Left renal pelvis (tissue), 4 donors: ENCODE measurements around the gene IGFBP4. TPM values are rescaled to one million over a fixed set of nuclear protein-coding genes. Genes with fewer than 3 reads are reported as not detected.
"Not testable (repeated sequence)": the region's sequence is repeated elsewhere in the genome, so short reads cannot be mapped to it uniquely, and the experiment has no call there.

ENCODE experiments used
- DNase-seq, 4 donors: peaks; one replicate each; pipeline ENCODE4 v3.0.0-alpha.2; 2013; ENCODE audit warnings: low read depth in 4 of 4, low spot score in 3 of 4
- polyA plus RNA-seq, 4 donors: library from polyadenylated mRNA; unstranded; fragments of 120-200 nt; gene quantifications; one replicate each; pipeline ENCODE4 v1.2.1, GENCODE V29; 2013; ENCODE audit not compliant: insufficient read length in 4 of 4

Gene IGFBP4
- polyA plus RNA-seq, result 100 to 1,000 TPM; 297 to 669 (median 378) TPM

DNA sequence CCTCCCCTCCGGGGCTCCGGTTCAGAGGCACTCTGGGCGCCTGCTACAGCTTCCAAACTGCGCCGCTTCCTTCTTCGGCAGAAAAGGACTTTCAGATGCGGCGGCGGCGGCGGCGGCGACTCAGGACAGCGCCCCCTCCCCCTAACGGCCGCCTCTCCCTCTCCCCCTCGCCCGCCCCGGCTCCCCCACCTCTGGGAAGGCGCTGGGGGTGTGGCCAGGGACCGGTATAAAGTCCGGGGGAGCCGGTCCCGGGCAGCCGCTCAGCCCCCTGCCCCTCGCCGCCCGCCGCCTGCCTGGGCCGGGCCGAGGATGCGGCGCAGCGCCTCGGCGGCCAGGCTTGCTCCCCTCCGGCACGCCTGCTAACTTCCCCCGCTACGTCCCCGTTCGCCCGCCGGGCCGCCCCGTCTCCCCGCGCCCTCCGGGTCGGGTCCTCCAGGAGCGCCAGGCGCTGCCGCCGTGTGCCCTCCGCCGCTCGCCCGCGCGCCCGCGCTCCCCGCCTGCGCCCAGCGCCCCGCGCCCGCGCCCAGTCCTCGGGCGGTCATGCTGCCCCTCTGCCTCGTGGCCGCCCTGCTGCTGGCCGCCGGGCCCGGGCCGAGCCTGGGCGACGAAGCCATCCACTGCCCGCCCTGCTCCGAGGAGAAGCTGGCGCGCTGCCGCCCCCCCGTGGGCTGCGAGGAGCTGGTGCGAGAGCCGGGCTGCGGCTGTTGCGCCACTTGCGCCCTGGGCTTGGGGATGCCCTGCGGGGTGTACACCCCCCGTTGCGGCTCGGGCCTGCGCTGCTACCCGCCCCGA is at the start of gene IGFBP4:
Gene IGFBP4, plus strand, starts transcription at position 255 of the 792 bp plus-strand sequence. Its CDS starts 286 bp downstream, at position 541.
- no peak for DNase-seq

- DNase-seq, result no peak
Observed at GRCh38 chr17:40399185-40399584, 44.1 kb upstream of the IGFBP4 start.

- DNase-seq, result no peak
Observed at GRCh38 chr17:40402668-40403067, 40.6 kb upstream of the IGFBP4 start.

DNA sequence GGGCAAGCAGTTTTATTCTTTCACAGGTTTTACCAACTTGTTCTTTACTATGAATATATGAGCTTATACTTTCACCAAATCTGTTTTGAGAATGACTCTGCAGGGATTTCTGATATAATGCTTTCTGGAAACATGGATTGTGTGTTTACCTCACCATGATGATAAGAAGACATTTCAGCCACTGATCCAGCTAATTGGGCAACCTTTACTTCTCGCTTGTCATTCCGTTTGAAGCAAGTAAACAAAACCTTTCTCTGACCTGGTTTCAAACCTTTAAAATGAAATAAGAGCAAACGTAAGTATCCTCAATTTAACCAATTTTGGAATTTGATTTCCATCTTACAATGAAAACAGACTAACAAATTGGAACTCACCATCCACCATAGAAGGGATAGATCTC is 39.2 kb upstream of the IGFBP4 start:
- DNase-seq, result no peak

- no peak for DNase-seq
Observed at GRCh38 chr17:40407460-40407859, 35.8 kb upstream of the IGFBP4 start.

DNA sequence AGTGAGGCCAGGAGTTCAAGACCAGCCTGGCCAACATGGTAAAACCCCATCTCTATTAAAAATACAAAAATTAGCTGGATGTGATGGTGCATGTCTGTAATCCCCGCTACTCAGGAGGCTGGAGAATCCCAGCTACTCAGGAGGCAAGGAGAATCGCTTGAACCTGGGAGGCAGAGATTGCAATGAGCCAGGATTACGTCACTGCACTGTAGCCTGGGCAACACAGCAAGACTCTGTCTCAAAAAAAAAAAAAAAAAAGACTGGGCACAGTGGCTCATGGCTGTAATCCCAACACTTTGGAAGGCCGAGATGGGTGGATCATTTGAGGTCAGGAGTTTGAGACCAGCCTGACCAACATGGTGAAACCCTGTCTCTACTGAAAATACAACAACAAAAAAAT is 33.7 kb upstream of the IGFBP4 start:
- not testable (repeated sequence) for DNase-seq

DNA sequence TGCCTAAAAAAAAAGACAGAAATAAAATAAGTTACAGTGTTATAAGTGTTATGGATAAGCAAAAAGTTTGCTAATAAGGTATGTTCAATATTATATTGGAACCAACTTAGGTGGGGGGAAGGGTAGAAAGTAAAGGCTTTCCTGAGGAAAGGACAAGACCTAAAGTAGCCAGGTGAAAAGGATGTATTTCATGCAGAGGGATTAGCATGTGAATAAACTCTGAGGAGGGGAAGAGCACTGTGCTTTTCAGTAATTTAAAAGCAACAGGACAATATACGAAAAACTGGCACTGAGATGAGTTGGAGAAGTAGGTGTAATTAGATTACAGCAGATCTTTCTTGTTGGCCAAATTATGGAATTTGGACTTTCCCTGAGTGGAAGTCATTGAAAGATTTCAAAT is 33.2 kb upstream of the IGFBP4 start:
- no peak for DNase-seq

DNA sequence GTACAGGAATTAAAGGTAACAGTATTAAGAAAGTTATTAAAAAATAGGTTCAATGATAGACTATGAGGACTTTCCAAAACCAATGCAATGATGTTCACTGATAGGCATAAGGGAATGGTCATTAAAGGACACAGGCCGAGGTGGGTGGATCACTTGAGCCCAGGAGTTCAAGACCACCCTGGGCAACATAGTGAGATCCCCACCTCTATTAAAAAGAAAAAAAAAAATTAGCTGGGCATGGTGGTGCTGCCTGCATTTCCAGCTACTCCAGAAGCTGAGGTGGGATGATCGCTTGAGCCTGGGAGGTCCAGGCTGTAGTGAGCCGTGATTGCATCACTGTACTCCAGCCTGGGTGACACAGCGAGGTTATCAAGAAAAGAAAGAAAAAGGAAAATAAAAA is 31.4 kb upstream of the IGFBP4 start:
- no peak for DNase-seq

DNA sequence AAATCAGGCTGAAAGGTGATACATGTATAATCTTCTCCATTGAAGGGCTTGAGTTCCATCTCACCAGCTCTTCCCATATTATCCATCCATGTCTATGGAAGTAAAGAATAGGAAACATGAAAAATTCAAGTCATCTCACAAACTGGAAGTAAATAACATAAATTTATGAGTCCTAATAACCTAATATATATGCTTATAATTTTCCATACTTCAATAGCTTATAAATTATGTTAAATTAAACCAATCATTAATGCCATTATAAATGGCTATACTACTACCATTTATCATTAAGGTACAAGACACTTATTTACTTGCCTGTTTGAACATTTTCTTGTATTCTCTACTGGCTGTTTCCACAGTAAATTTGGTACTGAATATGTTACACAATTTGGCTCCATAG is 30.4 kb upstream of the IGFBP4 start:
- DNase-seq, result no peak

DNA sequence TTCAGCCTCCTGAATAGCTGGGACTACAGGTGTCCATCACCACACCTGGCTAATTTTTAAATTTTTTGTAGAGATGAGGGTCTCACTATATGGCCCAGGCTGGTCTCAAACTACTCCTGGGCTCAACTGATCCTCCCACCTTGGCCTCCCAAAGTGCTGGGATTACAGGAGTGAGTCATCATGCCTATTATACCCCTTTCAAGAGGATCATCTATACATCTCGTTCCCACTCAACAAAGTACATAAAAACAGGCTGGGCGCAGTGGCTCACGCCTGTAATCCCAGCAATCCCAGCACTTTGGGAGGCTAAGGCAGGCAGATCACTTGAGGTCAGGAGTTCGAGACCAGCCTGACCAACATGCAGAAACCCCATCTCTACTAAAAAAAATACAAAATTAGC is 28.9 kb upstream of the IGFBP4 start:
- not testable (repeated sequence) for DNase-seq

- no peak for DNase-seq
Observed at GRCh38 chr17:40415390-40415789, 27.9 kb upstream of the IGFBP4 start.

DNA sequence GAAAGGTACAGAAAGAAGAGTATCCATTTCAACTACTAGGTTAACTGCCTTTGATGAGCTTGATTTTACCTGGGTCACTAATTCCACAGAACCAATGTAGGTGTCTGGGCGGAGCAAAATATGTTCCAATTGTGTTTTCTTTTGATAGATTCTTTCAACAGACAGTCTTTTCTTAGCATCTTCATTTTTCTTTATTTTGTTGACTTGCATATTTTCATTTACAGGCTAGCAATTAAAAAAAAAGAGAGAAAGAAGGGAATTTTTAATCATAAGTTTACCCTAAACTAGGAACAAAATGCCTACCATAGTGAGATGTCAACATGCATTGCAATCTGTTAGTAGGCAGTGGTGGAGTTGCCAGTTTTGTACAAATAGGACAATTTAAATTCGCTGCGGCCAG is 26.6 kb upstream of the IGFBP4 start:
- DNase-seq, result no peak

GRCh38 chr17:40417258-40417608 is 26.0 kb upstream of the IGFBP4 start:
- DNase-seq, result no peak

DNA sequence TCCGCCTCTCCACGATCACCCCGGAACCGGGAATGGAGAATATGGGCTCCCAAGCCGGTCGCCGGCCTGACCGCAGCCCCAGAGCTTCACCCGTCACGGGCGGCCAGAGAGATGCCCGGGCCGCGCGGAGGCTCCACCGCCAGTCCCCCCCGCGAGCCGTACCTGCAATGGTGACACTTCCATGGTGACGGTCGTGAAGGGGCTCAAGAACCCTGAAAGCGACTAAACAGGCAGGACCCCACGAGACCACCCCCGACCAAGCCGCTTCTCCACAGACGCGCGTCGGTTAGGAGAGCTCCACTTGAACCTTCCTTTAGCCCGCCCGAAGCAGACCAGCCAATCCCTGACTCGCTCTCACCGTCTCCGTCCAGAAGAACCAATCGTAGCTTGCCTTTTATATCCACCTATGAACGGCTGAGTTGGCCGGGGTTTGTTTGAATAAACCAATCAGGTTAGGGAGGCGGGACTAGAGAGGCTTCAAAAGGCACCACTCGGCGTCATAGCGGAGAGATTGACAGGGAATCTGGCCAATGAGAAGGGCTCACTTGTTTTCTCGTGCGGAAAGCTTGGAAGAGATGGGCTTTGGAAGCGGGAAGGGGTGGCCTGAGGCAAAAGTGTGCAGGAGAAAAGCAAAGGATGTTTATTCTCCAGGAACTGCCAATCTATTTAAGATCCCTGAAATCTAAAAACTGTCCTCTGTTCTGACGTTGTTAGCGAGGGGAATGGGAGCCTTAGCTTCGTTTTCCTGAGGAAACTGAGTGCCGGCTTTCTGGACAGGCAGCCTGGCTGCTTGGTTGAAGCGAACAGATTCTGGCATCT is 25.4 kb upstream of the IGFBP4 start, which contains the start of gene TOP2A:
Gene TOP2A, minus strand, starts transcription at position 288 of the 819 bp plus-strand sequence. Its CDS starts 105 bp downstream, at position 183.
- peak; percentile 100 for DNase-seq

DNA sequence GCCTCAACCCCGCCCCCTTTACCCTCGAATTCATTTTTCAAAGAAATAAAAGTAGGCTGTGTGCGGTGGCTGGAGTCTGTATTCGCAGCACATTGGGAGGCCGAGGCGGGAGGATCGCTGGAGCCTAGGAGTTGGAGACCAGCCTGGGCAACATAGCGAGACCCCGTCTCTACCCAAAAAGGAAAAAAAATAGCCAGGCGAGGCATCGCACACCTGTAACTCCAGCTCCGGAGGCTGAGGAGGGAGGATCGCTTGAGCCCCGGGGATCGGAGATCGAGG is 24.9 kb upstream of the IGFBP4 start:
- DNase-seq, result no peak

DNA sequence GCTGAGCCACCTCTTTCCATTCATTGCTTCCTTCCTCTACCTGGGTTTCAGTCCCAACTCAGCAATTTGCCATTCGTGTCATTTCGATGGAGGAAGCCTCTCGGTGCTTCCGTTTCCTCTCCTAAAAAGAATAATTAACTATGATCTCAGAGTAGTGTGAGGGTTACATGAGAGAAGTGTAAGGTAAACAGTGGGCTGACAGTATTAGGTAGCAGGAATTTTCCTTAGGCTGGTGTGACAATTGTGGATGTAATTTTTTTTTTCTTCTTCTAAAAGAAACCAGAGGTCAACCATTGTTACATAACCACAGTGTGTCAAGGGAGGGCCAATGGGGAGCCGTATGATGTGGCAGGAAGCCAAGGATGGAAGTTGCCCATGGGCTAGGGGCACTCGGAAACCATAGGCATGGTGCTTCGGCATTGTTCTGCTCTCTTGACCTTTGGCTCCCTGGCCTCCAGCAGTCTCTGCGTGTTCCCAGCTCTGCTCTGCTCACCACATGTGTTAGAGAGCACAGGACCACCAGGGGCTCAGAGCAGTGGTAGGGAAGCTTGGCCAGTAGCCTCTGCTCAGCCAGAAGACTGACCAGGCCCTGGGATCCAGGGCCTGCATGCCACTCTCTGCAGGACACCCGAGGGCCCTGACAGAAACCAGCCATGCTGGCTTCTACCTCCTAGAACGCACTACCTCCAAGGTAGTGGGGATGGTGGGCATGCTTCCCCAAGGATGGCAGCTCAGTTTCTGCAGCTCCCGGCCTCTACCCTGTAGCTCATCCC is 23.5 kb upstream of the IGFBP4 start:
- no peak for DNase-seq

GRCh38 chr17:40422990-40423633 is 20.1 kb upstream of the IGFBP4 start:
- no peak for DNase-seq

DNA sequence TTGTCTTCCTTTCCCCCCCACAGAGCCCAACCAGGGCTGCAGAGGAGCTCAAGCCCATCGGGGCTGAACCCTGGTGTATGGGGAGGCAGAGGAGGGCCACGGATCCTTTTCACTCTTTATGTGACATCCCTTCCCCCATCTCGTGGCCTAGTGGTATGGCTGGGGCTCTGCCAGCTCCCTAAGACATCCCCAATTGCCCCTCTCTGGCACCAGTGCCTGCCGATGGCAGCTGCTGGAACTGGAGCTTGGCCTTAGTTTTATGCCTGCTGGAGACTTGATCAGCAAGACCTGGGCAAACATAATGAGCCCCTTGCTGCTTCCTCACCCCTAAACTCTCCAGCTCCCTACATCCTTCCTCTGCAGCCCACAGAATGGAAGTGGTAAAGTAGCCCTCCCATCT is 17.5 kb upstream of the IGFBP4 start:
- DNase-seq, result no peak

GRCh38 chr17:40427002-40427491 is 16.2 kb upstream of the IGFBP4 start:
- DNase-seq, result no peak
